HG02973 (cell line): ENCODE results near the gene SIX5.

Source experiments
- ATAC-seq: cut with Tn5 transposase; IDR thresholded peaks from one replicate; pipeline ENCODE4 v1.9.1; 2021; ENCODE audit warnings: moderate library complexity; ENCODE audit not compliant: unreplicated experiment

SIX5 gene

GRCh38 chr19:45716359-45717130 lies 52.5 kb downstream of the SIX5 start:
- no peak for ATAC-seq

GRCh38 chr19:45715139-45715538 lies 53.9 kb downstream of the SIX5 start:
- no peak for ATAC-seq
